NCI-H82 treated with DMSO at 0.1 percent for 48 hours (cell line): Measurements from ENCODE around the gene GPR179.
"Not testable (repeated sequence)": the region's sequence is repeated elsewhere in the genome, so short reads cannot be mapped to it uniquely, and the experiment has no call there.

Source experiments
- DNase-seq: peaks from one replicate; lab custom pipeline; 2025; ENCODE audit not compliant: unreplicated experiment; lab: John Stamatoyannopoulos, UW

The GPR179 gene

DNA sequence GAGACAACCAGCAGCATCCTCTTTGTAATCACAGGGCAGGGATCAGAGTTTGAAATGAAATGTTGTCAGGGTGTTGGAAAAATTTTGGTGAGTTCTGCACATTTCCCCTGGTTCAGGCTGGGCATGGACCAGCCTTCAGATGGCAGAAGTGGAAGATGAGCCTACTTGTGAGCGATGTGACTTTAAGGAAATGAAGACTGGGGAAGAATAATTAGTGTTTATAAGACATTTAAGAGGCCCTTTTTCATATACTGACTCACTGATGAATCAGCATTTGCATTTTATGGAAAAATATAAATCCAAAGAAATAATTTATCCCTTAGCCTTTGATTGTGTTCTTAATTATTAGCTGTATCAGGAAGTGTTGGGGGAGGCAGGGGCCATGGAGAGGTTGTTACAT, 20.9 kb downstream of the GPR179 start:
- DNase-seq, result no peak

DNA sequence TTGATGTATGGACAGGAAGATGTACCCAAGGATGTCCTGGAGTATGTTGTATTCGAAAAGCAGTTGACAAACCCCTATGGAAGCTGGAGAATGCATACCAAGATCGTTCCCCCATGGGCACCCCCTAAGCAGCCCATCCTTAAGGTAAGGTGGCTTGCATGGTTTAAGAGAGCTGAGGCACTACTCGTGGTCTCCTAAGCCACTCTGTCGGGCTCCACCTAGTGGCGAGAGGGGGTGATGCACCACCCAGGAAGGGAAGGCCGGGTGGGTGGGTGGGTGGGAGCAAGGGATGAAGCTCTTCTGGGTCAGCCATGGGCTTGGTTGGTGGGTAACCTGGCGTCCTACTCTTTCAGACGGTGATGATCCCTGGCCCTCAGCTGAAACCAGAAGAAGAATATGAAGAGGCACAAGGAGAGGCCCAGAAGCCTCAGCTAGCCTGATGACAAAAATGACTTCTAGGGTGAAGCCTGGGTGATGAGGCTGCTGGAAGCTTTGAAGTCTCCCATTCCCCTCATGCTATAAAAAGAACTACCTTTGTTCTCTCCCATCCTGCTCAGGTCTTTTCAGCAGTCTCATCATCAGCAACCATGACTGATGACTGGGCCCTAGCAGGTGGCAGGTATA, 21.5 kb downstream of the GPR179 start:
- peak; percentile 47 for DNase-seq

DNA sequence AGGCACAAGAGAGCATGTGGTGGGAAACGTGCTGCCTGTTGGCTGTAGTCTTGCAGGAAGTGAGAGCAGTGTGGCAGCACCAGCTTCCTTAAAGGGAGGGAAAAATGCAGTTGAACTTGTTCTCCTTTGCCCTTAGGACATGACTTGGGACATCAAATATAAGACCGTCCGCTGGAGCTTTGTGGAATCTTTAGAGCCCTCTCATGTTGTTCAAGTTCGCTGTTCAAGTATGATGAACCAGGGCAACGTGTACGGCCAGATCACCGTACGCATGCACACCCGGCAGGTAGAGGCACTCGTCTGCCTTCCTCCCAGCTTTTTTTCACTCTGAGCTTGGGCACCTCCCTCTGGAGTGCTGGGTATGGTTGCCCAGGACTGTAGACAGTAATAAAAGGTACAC, 23.3 kb downstream of the GPR179 start:
- no peak for DNase-seq

DNA sequence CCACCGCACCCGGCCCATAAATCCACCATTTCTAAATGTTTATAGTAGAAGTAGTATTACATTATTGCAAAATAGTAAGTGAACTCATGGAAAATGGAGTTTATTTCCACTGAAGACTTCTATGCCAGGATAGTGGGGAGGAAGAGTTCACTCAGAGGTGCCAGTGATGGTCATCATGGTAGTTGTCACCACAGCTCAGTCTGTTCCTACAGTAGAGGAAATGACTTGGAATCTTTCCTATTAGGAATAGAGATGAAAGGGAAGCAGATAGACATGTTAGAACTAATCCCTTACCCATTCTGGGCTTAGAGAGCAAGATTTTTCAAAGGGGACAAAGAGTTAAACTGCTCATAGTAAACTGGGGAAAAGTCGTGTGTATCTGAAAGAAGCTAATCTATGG, 26.7 kb downstream of the GPR179 start:
- no peak for DNase-seq

DNA sequence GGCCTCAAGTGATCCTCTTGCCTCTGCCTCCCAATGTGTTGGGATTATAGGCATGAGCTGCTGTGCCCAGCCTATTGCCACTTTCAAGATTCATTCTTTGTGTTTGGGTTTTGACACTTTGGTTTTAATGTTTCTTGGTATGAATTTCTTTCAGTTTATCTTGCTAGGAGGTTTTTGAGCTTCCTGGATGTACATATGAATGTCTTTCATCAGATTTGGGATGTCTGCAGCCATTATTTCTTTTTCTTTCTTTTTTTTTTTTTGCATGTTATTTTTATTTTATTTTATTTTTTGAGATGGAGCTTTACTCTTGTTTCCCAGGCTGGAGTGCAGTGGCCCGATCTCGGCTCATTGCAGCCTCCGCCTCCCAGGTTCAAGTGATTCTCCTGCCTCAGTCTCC, 28.3 kb downstream of the GPR179 start:
- no peak for DNase-seq

DNA sequence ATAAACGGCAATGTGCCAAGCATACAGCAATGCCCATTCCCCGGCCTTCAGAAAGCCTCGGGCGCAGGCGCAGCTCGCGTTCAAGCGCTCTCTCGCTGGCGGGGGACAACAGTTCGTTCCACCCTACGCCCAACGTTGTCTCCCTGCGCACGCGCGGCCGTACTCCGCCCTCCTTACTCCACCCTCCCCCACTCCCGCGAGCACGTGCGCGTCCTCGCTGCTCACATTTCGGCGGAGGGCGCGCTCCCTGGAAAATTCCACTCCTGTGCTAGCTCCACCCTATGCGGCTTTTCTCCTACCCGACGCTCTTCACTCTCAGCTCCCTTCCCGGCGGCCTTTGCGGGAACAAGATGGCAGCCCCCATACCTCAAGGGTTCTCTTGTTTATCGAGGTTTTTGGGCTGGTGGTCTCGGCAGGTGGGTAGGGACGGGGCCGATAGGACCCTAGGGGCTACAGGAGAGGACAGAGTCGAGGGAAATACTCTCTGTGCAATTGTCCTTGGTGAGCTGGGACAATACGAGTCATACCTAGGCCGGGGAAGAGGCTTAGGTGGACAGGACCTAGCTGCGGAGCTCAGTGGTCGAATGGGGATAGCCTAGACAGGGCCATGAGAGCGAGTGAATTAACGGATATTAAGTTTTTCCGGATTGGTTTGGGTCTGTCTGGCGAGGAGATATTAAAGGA, 46.8 kb downstream of the GPR179 start, which contains the start of gene MRPL45:
TSS of gene MRPL45 (plus strand) at position 335 of the 684 bp plus-strand sequence. CDS start at position 351, 16 bp downstream.
- DNase-seq, result peak; percentile 91

DNA sequence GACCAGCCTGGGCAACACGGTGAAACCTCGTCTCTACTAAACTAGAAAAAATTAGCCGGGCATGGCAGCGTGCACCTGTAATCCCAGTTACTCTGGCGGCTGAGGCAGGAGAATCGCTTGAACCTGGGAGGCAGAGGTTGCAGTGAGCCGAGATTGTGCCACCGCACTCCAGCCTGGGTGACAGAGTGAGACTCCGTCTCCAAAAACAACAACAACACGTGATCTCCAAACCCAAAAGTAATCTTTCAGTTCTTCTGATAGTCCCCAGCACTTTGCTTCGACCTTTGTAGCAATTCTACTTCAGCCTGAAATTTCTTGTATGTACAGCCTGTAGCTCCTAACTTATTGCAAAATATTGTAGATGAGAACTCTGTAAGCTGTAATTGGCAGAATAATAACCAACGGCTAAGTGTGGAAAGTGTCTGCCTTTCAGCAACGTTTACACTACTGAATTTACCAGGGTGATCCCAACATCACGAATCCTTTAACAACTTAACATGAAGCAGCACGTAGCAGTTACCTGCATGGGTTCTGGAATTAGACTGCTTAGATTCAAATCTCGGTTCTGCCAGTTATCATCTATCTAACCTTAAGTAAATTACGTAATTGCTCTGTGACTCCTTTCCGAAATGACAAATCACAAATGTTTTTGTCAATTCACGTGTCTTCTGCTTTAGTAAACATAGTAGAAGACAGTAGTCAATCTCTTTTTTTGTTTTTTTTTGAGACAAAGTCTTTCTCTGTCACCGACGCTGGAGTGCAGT, 48.0 kb downstream of the GPR179 start:
- DNase-seq, result not testable (repeated sequence)

DNA sequence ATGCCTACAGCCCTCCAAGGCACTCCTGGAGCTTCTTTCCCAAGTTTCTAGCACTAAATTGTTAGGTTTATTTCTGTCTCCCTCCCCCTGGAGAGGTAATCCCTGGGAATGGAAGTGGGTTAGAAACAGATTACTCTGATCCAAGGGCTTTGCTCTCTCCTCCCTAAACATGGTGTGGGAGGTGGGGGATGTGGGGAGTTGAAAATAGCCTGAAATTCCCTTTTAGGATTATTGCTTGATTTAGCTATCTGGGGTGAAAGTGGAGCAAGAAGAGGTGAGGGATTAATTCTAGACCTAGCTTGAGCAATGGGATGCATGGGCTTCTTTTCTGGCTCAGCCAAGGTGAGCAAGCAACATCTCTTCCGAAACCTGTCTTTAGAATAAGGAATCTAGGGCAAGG, 54.0 kb downstream of the GPR179 start:
- DNase-seq, result not testable (repeated sequence)

DNA sequence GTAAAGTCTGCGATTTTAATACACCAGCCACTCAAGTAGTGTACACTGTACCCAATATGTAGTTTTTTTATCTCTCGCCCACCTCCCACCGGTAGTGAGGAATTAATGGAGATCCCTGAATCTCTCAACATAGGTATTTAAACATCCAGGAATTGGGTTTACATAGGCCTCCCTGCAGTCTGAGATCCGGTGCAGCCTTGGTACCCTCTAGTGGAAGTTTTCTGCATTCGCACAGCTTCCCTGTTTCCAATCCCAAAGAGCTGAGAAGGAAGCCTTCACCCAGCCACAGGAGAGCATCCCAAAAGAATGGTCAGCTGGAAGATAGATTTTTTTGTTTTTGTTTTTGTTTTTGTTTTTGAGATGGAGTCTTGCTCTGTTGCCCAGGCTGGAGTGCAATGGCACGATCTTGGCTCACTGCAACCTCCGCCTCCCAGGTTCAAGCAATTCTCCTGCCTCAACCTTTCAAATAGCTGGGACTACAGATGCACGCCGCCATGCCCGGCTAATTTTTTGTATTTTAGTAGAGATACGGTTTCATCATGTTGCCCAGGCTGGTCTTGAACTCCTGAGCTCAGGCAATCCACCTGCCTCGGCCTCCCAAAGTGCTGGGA, 55.4 kb downstream of the GPR179 start:
- DNase-seq, result peak; percentile 22

DNA sequence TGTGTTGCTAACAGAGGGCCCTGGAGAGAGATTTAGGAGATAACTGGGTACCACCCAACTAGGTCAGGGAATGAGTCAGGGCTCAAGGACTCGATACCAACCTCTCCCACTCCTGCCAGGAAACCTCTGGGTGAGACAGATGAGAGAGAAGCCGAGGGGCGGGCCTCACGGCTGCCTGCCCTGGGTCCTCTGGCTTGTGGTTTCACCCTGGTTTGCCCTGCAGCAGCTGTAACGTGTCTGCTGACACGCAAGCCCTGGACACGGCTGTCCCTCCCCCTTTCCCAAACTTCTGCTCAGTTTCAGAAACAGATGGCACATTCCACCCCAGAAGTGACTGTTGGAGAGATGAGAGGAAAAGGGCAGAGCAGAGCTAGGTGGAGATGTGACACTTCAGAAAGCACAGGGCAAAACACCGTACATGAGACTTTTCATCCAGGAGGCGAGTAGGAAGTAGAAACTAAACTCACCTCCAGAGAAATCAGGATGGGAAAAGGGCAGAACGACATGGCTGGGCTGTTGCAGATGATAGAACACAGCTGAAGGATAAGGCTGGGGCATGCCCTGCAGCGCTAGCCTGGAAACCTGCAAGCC, 57.2 kb downstream of the GPR179 start:
- peak; percentile 58 for DNase-seq

DNA sequence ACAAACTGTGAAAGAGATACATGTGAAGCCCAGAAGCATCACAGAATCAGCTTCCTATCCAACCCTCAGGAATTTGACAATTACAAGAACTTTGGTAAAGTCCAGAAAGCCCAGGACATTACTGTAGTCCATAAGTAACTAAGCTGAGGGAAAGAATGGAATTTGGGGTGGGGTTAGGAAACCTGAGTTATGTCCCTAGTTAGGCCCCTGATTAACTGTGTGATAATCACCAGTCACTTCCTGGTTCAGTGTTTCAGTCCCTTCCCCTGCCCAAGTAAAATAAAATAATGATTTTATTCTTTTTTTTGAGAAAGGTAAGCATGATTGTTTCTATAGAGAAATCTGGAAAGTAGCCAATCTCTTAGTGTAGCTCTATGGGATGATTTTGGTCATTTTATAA, 57.8 kb downstream of the GPR179 start:
- DNase-seq, result not testable (repeated sequence)
